Stomach (tissue), 9 donors: Measurements from ENCODE around the gene ZNF646. TPM values are rescaled to one million over a fixed set of nuclear protein-coding genes. Genes with fewer than 3 reads are reported as not detected.

Experiments
- DNase-seq, 2 donors: peaks; one replicate each; pipeline versions ENCODE4 v3.0.0 to v3.0.0-alpha.2; 2013 to 2019
- H3K27ac ChIP-seq, 5 donors: fragments of 200-600 bp in 4 of 5; sonication (generic) in 4 of 5; one replicate each; pipeline ENCODE4 v1.5.1; 2013 to 2019; ENCODE audit warnings: mild to moderate bottlenecking in 1 of 5, moderate library complexity in 1 of 5
- H3K27me3 ChIP-seq, 3 donors: fragments of 200-600 bp; sonication (generic); one replicate each; pipeline ENCODE4 v1.5.1; 2017 to 2019; ENCODE audit warnings: mixed run types in 1 of 3
- H3K36me3 ChIP-seq, 4 donors: fragments of 200-600 bp; sonication (generic); 1 replicate in 3 of 4; 2 replicates in 1 of 4; pipeline ENCODE4 v1.5.1; 2016 to 2019
- H3K4me1 ChIP-seq, 4 donors: fragments of 200-600 bp; sonication (generic); one replicate each; pipeline ENCODE4 v1.5.1; 2016 to 2019
- H3K4me3 ChIP-seq, 4 donors: fragments of 200-600 bp; sonication (generic) in 3 of 4; one replicate each; pipeline ENCODE4 v1.5.1; 2016 to 2019; ENCODE audit warnings: mild to moderate bottlenecking in 1 of 4
- H3K9me3 ChIP-seq, 4 donors: fragments of 200-600 bp; sonication (generic); one replicate each; pipeline ENCODE4 v1.5.1; 2016 to 2019
- EP300 ChIP-seq: sonication (generic); formaldehyde crosslinking; IDR thresholded peaks from one replicate; pipeline ENCODE4 v1.6.1; 2017; ENCODE audit warnings: antibody characterized with exemption
- POLR2A ChIP-seq, 4 donors: fragments of 450-650 bp; IDR thresholded peaks; one replicate each; pipeline ENCODE4 v1.6.1; 2016; ENCODE audit warnings: antibody characterized with exemption in 4 of 4, control low read depth in 2 of 4, mild to moderate bottlenecking in 1 of 4, moderate library complexity in 1 of 4
- POLR2AphosphoS5 ChIP-seq, 3 donors: sonication (generic); formaldehyde crosslinking; IDR thresholded peaks; one replicate each; pipeline ENCODE4 v1.6.1; 2016; ENCODE audit warnings: antibody characterized with exemption in 3 of 3
- WGBS, 5 donors: extraction: QIAGEN DNeasy Blood & Tissue Kit in 3 of 5; methylation state at CpG; one replicate each; pipeline versions ENCODE4 v1.1.5 to v1.1.7; 2013 to 2018; 5-methylcytosine and 5-hydroxymethylcytosine counted together
- intact Hi-C: fragments of 100-400 bp; cut with DNase I; formaldehyde crosslinking; loops from one replicate; pipeline ENCODE4 v1.15.1; 2023; ENCODE audit warnings: low total_unique reads
- polyA plus RNA-seq, 3 donors: library from polyadenylated mRNA; stranded (reverse); fragments of 200-250 nt; gene quantifications; one replicate each; pipeline ENCODE4 v1.2.3, GENCODE V29; 2013
- total RNA-seq, 5 donors: library from RNA; depleted of rRNA; stranded (reverse); fragments of >200 nt; gene quantifications; one replicate each; pipeline versions ENCODE4 v1.1.0 to v1.2.3, GENCODE V29; 2014 to 2016
- TF ChIP-seq, protein P1 (sequence below), 7 experiments: fragments of 450-650 bp in 4 of 7; fragments of 200-600 bp in 3 of 7; sonication (generic) in 3 of 7; IDR thresholded peaks; one replicate each; pipeline ENCODE4 v1.5.1; 2016 to 2019; ENCODE audit warnings: antibody characterized with exemption in 7 of 7, control low read depth in 2 of 7, mild to moderate bottlenecking in 1 of 7
- donor health status: healthy with polysubstance abuse.
- donor health status: Bipolar disorder and iron deficiency.
- donor health status: healthy.

Gene ZNF646
- total and polyA plus RNA-seq, 8 donors = 2.1 to 13.4 (median 7.7) TPM

DNA sequence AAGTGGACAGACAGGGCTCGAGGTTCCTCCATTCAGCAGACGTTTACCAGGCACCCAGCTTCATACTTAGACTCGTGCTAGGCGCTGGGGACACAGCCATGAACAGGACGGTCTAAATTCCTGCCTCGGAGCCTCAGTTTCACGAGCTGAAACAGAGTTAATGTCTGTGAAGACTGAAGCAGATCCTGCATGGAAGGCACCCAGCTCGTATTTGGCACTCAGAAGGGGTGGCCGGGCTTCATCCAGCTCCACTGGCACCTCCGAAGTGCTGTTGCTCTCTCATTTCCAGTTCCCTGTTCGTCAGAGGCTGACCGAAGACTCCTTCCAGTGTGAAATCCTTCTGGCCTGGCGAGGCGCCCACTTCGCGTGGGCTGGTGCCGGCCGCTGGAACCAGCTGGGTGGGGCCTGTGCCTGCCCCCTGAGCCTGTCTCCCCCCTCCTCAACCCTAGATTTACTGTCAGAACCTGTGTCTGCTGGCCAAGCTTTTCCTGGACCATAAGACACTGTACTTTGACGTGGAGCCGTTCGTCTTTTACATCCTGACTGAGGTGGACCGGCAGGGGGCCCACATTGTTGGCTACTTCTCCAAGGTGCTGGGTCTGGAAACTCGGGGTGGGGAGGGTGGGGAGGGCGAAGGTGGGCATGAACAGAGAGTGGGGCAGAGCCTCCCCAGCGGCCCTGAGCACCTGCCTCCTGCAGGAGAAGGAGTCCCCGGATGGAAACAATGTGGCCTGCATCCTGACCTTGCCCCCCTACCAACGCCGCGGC, 55.5 kb downstream of the ZNF646 start:
- Histone ChIP-seq H3K4me1 (peaks cover 57 to 82% (median 71%) of the 10 kb centered on the region in 4 donors), H3K27me3 (no peaks in the 10 kb centered on the region), H3K9me3 (no peaks in the 10 kb centered on the region), H3K36me3 (peaks cover 36 to 88% (median 71%) of the 10 kb centered on the region in 4 donors), H3K4me3 (no peak overlapping the region), H3K27ac (peak overlapping the region; percentile 88 to 97 (median 91))
- no peak for TF ChIP-seq POLR2AphosphoS5 (IDR thresholded peaks at IDR 0.05)
- no peak for TF ChIP-seq POLR2A (IDR thresholded peaks at IDR 0.05)
- TF ChIP-seq, protein P1, sequence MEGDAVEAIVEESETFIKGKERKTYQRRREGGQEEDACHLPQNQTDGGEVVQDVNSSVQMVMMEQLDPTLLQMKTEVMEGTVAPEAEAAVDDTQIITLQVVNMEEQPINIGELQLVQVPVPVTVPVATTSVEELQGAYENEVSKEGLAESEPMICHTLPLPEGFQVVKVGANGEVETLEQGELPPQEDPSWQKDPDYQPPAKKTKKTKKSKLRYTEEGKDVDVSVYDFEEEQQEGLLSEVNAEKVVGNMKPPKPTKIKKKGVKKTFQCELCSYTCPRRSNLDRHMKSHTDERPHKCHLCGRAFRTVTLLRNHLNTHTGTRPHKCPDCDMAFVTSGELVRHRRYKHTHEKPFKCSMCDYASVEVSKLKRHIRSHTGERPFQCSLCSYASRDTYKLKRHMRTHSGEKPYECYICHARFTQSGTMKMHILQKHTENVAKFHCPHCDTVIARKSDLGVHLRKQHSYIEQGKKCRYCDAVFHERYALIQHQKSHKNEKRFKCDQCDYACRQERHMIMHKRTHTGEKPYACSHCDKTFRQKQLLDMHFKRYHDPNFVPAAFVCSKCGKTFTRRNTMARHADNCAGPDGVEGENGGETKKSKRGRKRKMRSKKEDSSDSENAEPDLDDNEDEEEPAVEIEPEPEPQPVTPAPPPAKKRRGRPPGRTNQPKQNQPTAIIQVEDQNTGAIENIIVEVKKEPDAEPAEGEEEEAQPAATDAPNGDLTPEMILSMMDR (IDR thresholded peaks at IDR 0.05) = no peak
- TF ChIP-seq EP300 = no peak
- no peak for DNase-seq
- 25 to 49% (median 36%) methylated on average over 19 to 29 of the region's 29 CpGs for WGBS, 5 donors
- intact Hi-C loops = no loop called here

DNA sequence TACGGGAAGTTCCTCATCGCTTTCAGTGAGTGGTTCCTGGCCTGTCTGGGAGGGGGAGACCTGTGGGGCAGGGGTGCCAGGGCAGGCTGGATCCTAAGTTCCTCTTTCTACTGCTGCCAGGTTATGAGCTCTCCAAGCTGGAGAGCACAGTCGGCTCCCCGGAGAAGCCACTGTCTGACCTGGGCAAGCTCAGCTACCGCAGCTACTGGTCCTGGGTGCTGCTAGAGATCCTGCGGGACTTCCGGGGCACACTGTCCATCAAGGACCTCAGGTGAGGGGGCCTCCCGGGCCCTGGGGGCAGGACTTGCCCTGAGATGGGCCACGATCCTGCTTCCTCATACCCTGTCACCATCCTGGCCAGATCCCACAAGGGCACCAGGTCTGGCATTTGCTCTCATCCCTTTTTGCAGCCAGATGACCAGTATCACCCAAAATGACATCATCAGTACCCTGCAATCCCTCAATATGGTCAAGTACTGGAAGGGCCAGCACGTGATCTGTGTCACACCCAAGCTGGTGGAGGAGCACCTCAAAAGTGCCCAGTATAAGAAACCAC, 56.2 kb downstream of the ZNF646 start:
- DNase-seq = no peak
- peaks cover 0 to 4% (median 0%) of the 10 kb centered on the region in 3 donors for H3K27me3 ChIP-seq
- 40 to 74% (median 44%) methylated on average over 8 to 10 of the region's 10 CpGs for WGBS, 5 donors
- H3K4me1 ChIP-seq = peaks cover 57 to 85% (median 71%) of the 10 kb centered on the region in 4 donors
- intact Hi-C loops = no loop called here
- TF ChIP-seq, protein P1 (IDR thresholded peaks at IDR 0.05) = no peak
- TF ChIP-seq EP300 (no peak), POLR2A (IDR thresholded peaks at IDR 0.05) (no peak), POLR2AphosphoS5 (IDR thresholded peaks at IDR 0.05) (no peak)
- peak overlapping the region; percentile 88 to 97 (median 91) for H3K27ac ChIP-seq
- H3K4me3 ChIP-seq = no peak overlapping the region
- H3K36me3 ChIP-seq = peaks cover 36 to 81% (median 68%) of the 10 kb centered on the region in 4 donors
- no peaks in the 10 kb centered on the region for H3K9me3 ChIP-seq

DNA sequence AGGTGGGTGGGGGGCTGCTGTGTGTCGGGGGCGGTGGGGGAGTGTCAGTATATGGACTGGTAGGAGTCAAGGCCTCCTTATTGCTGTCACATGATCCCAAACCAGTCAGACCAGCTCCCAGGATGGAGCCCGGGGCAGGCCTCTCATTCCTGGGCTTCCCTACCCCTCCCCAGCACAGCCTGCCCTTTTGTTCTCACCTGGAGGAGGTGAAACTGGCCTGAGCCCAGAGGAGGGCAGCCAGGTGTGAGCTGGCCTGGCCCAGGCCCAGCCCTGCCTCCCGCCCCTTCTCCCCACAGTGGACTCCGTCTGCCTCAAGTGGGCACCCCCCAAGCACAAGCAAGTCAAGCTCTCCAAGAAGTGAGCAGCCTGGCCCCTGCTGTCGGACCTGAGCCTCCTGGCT, 56.7 kb downstream of the ZNF646 start:
- peaks cover 0 to 7% (median 0%) of the 10 kb centered on the region in 3 donors for H3K27me3 ChIP-seq
- no peaks in the 10 kb centered on the region for H3K9me3 ChIP-seq
- 26 to 69% (median 38%) methylated on average over 4 to 6 of the region's 6 CpGs for WGBS, 5 donors
- peak; percentile 10 to 88 (median 74) for TF ChIP-seq POLR2AphosphoS5 (IDR thresholded peaks at IDR 0.05)
- TF ChIP-seq, protein P1 (IDR thresholded peaks at IDR 0.05) = no peak
- peaks cover 61 to 86% (median 72%) of the 10 kb centered on the region in 4 donors for H3K4me1 ChIP-seq
- H3K36me3 ChIP-seq = peaks cover 36 to 78% (median 68%) of the 10 kb centered on the region in 4 donors
- peak overlapping the region in 1 of 4 donors; percentile 62 for H3K4me3 ChIP-seq
- peak; percentile 93 to 95 for DNase-seq
- intact Hi-C loops = no loop called here
- peak overlapping the region; percentile 88 to 97 (median 91) for H3K27ac ChIP-seq

GRCh38 chr16:31131416-31131815, 57.2 kb downstream of the ZNF646 start:
- WGBS, 5 donors = 42 to 61% (median 52%) methylated on average over 10 to 11 of the region's 11 CpGs
- peaks cover 0 to 7% (median 0%) of the 10 kb centered on the region in 3 donors for H3K27me3 ChIP-seq
- peaks cover 36 to 73% (median 68%) of the 10 kb centered on the region in 4 donors for H3K36me3 ChIP-seq
- peak overlapping the region in 2 of 4 donors; percentile 2 to 62 for H3K4me3 ChIP-seq
- H3K9me3 ChIP-seq = no peaks in the 10 kb centered on the region
- intact Hi-C loops = no loop called here
- TF ChIP-seq, protein P1 (IDR thresholded peaks at IDR 0.05) = no peak
- no peak for TF ChIP-seq POLR2AphosphoS5 (IDR thresholded peaks at IDR 0.05)
- TF ChIP-seq EP300 = no peak
- TF ChIP-seq POLR2A (IDR thresholded peaks at IDR 0.05) = no peak
- H3K4me1 ChIP-seq = peaks cover 63 to 86% (median 72%) of the 10 kb centered on the region in 4 donors
- peak overlapping the region; percentile 88 to 97 (median 91) for H3K27ac ChIP-seq
- no peak for DNase-seq
